HG03378 (cell line): Measurements from ENCODE around the gene CYP1A2.
"Not testable (repeated sequence)": the region's sequence is repeated elsewhere in the genome, so short reads cannot be mapped to it uniquely, and the experiment has no call there.

Experiments
- ATAC-seq: cut with Tn5 transposase; IDR thresholded peaks from one replicate; pipeline ENCODE4 v1.9.1; 2021; ENCODE audit warnings: mild to moderate bottlenecking, moderate library complexity; ENCODE audit not compliant: unreplicated experiment

The CYP1A2 gene

DNA sequence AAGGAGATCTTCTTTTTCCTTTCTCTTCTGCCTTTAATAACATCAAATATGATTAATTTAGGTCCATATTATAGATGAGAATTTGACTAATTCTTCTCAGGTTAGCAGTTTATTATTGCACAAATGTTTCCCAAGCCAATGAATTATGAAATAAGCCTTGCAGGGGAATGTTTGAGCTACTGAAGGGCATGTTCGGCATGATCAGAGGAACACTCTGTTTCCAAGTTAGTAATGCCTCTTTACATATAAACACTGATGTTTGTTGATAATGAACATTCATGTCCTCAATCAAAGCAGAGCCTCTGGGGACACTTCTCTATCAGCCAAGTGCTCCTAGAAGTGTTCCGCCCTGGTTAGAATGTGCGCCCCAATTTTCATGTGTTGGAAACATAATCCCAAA lies 13.3 kb upstream of the CYP1A2 start:
- ATAC-seq: no peak

DNA sequence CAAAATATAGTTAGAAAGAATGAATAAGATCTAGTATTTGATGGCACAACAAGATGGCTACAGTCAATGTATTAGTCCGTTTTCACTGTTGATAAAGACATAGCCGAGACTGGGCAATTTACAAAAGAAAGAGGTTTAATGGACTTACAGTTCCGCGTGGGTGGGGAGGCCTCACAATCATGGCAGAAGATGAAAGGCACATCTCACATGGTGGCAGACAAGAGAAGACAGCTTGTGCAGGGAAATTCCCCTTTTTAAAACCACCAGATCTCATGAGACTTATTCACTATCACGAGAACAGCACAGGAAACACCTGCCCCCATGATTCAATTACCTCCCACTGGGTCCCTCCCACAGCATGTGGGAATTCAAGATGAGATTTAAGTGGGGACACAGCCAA lies 10.4 kb upstream of the CYP1A2 start:
- not testable (repeated sequence) for ATAC-seq

DNA sequence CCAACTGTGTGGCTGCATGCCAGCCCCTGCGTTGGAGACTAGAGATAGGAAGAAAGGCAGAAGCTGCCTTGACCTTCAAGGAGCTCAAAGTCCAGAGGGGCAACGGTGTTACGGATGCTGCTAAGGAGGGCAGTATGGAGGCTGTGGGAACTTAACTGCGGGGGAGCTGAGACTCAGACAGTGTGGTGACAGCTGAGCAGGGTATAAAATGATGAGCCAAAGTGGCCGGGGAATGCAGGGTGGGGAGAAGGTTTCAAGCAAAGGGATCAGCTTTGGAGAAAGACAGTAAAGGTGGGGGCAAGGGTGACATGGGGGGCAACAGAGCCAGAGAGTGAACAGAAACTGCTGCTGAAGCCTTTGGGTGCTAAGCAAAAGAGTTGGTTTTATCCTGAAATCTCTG lies 6.2 kb upstream of the CYP1A2 start:
- ATAC-seq: no peak

DNA sequence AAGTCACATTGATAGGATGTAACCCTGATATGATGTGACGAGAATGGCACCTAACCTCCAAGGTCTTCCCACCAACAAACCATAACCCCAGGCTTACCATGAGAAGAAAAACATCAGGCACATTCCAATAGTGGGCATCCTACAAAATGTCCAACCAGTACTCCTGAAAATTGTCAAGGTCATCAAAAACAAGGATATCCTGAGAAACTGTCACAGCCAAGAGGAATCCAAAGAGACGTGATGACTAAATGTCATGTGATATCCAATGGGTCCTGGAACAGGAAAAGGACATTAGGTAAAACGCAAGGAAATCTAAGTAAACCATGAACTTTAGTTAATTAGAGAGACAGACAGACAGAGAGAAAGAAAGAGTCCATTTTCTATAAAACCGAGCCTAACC lies 2.3 kb upstream of the CYP1A2 start:
- ATAC-seq: no peak

DNA sequence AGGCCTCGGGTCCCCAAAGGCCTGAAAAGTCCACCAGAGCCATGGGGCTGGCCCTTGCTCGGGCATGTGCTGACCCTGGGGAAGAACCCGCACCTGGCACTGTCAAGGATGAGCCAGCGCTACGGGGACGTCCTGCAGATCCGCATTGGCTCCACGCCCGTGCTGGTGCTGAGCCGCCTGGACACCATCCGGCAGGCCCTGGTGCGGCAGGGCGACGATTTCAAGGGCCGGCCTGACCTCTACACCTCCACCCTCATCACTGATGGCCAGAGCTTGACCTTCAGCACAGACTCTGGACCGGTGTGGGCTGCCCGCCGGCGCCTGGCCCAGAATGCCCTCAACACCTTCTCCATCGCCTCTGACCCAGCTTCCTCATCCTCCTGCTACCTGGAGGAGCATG lies 1.2 kb downstream of the CYP1A2 start:
- no peak for ATAC-seq

DNA sequence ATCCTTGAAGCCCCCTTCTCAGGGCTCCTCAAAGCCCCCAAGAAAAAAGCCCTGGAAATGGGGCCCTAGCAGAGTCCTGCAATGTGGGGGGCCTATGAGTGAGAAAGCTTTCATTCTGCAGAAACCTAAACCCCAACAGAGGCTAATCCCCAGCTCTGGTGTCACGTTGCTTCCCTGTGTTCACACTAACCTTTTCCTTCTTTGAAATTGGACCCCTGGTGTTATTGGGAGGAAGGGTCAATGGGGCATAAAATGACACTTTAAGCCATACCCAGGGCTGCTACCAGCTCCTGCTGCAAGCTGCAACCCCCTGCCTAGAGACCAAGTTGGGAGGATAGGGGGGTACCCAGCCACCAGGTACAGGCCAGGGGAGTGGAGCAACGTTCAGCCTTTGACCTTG lies 2.1 kb downstream of the CYP1A2 start:
- no peak for ATAC-seq

DNA sequence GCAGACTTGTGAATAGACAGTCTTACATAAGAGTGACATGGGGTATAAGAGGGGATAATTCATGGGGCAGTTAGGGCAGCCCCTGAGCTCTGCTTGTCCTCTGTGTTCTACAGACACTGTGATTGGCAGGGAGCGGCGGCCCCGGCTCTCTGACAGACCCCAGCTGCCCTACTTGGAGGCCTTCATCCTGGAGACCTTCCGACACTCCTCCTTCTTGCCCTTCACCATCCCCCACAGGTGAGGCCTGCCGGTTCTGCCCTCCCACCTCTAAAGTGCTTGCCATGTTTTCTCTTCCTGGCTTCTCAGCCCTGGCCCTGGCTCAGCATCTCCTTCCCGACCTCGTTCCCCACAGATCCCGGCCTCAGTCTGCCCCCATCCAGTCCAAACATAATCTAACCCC lies 3.4 kb downstream of the CYP1A2 start:
- ATAC-seq: no peak

DNA sequence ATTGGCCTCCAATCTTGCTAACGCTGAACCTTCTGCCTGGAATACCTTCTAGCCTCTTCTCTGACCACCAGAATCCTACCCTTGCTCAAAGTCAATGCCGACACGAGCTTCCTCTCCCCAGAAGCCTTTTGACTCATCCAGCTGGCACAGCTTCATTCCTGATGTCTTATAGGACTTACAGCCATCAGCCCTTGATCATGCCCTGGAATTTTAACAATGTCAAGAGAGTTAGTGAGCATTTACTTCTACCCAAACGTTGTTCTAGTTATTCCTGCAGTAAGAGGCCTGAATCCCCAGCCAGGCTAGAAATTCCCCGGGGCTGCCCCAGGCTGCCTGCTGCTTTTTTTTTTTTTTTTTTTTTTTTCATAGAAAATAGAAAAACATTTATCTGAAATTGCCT lies 3.9 kb downstream of the CYP1A2 start:
- no peak for ATAC-seq

DNA sequence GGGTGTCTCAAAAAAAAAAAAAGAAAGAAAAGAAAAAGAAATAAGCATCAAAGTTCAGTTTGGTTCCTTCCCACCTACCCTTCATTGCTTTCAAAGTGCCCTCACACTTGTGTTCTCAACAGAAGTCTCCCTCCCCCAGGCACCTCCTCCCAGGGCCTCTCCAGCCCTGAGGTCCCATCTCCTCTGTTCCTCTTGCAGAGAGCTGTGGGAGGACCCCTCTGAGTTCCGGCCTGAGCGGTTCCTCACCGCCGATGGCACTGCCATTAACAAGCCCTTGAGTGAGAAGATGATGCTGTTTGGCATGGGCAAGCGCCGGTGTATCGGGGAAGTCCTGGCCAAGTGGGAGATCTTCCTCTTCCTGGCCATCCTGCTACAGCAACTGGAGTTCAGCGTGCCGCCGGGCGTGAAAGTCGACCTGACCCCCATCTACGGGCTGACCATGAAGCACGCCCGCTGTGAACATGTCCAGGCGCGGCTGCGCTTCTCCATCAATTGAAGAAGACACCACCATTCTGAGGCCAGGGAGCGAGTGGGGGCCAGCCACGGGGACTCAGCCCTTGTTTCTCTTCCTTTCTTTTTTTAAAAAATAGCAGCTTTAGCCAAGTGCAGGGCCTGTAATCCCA lies 6.1 kb downstream of the CYP1A2 start:
- no peak for ATAC-seq

DNA sequence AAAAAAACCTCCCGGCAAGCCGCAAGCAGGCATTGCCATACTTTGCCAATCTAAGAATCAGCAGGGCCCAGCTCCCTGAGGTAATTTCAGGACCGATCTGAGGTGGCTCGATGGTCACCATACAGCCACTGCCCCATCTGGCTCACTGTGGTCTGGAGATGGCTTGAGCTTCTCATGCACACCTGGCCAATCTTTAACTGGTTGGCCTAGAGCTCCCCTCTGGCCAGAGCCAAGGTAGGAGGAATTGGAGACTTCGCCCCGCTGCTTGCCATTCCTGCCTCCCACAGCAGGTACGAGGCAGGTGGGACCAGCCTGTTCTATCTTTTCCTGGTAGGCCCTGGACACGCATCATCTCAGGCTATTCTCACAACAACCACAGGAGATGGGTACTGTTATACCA lies 10.1 kb downstream of the CYP1A2 start:
- ATAC-seq: no peak

DNA sequence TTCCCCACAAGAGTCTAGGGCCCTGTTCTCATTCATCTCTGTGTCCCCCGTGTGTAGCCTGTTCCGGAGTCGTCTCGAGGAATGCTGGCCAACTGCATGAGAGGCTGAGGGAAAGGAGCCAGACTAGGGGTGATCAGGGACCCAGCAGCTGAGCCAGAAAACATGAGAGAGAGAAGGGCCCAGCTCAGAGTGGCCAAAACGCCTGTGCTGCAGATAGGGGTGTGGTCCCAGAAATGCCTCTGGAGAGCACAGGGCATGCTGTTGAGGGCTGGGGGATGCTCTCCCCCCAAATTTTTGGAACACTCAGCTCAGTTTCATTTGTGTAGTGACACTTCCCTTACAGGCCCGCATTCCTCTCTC lies 14.1 kb downstream of the CYP1A2 start:
- ATAC-seq: no peak

DNA sequence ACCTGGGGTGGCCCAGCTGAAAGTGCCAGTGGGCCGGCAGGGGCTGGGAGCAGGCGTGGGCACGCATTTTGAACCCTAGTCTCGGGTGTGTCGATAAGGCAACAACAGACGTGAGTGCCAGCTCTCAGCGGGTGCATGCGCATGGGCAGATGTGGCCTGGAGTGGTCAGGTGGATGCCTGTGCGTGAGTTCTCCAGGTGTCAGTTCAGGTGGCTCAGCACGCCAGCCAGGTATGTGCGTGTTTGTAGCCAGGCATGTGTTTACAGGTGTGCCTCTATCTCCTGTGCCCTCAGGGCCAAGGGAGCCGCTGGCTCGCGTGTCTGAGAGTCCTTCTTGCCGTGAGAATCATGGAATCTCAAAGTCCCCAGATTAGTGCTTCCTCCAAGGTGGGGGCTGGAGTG lies 14.8 kb downstream of the CYP1A2 start:
- no peak for ATAC-seq

DNA sequence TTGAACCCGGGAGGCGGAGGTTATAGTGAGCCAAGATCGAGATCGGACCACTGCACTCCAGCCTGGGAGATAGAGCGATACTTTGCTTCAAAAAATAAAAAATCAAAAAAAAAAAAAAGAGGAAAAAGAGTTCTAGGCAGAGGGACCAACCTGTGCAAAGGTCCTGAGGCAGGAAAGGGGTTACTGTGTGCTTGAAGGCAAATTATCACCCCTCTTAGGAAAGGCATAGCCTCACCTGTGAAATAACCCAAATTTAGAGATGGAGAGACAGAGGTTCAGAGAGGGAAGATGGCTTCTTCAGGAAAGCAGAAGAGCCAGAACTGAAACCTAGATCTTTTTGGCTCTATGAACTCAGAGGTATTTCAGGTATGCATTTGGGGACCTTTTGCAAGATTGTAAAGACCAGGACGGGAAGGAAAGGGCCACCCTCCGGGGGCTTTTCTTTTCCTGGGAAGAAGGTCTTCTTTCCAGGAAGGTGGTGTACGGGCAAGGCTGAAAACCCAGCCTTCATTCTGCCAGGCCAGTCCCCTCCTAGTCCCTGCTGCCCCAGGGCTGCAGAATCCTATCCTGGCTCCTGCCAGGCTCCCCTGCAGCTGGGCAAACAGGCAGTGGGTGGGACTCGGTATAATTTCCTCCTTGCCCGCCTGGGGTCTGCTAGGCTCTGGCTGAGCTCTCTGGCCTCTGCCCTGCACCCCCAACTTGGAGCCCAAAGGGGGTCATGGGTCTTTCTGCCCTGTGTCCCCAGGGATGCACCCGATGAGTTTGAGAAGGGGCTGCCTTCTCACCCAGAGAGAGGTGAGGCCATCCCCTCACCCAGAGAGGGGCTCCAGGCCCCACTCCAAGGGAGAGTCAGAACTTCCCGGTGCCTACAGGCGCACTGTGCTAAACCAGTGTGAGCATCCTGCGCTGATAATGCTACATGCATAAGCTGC lies 18.8 kb downstream of the CYP1A2 start:
- no peak for ATAC-seq

DNA sequence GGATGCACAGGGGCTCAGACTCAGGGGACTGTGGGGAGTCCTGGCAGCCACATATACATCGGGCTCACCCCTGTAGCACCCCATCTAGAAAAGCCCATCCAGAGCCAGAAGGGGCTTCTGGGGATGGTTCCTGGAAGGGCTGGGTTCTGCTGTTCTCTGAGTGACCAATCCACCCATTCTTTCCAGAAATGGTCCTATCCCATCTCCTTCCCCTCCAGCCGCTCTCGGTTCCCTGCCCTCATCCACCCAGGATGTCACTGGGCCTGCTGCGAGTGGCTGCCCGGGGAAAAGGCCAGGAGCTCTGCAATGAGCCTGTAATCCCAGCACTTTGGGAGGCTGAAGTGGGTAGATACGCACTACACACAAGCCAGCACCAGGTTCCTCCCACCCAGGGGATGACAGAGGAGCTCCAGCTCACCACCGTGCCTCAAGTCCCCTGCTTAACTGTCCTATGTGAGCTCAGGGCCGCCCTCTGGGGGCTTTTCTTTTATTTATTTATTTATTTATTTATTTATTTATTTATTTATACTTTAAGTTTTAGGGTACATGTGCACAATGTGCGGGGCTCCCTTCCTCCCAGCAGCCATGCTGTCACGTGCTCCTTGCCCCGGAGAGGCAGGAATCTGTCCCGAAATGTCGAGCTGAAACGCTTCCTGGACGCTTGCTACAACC lies 19.6 kb downstream of the CYP1A2 start:
- ATAC-seq: no peak

DNA sequence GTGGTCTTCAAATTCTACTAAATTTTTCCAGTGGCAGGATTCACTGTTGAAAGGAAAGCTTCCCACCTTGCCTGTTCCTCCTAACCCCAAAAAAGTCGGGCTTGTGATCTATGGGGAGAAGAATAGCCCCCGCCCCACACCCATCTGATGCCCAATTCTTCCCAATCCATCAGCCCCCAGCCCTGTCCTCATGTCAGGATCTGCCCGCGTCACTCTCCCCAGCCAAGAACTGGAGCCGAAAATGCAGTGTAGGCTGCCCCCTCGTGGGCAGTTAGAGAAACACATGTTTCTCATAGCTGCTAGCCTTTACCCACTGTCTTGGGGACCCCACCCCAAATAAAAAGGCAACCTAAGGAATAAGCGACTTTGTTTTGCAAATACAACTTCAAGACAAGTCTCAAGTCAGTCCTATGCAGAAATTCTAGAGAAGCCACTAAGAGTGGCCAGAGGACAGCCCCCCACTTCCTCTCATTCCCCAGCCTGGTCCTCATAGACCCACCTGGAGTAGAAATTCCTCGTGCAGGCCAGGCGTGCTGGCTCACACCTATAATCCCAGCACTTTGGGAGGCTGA lies 20.2 kb downstream of the CYP1A2 start:
- ATAC-seq: no peak

DNA sequence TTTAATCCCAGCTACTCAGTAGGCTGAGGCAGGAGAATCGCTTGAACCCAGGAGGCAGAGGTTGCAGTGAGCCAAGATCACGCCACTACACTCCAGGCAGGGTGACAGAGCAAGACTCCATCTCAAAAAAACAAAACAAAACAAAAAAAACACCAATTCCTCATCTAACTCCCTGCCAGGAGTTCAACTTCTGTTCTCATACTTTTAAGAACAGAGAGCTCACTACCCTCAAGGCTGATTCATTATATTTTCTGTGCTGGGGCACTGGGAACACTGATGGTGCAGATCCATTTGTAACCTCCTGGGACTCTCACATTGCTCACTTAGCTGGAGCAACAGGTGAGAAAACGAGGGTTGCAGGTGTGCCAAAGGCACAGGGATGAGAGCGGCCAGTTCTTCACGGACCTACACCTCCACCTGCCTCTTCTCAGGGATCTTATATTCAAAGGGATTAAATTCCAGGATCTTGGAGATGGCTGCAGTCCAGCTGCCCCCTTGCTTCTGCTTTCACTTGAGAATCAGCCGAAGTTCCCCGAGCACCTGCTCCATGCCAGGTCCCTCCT lies 20.9 kb downstream of the CYP1A2 start:
- ATAC-seq: no peak

DNA sequence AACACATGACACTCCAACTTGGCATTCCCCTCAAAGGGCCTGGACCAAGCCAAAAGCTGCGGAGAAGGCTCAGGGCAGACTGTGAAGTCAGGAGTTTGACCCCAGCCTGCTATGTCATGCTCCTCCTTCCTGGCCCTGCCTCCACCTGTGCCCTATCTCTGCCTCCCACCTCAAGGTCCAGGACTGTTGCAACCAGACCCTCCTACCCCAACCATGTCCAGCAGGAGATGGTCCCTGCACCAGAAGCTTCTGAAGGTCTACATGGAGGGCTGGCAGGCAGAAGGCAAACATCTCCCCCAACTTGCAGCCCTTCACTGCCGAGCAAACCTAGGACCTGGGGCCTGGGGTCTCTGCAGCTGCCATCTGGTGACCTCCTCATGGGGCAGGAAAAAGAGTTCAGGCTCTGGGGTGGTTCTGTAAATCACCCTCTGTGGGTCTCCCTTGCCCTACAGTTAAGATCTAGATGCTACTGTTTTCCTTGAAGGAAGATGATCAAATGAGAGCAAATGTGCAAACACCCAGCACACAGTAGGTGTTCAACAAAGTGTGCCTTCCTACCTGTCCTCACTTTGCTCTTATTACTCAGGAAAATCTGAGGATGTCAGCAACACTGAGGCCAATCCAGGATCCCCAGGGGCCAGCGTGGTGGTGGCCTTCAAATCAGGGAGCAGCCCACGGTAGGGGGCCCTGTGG lies 21.7 kb downstream of the CYP1A2 start:
- no peak for ATAC-seq

DNA sequence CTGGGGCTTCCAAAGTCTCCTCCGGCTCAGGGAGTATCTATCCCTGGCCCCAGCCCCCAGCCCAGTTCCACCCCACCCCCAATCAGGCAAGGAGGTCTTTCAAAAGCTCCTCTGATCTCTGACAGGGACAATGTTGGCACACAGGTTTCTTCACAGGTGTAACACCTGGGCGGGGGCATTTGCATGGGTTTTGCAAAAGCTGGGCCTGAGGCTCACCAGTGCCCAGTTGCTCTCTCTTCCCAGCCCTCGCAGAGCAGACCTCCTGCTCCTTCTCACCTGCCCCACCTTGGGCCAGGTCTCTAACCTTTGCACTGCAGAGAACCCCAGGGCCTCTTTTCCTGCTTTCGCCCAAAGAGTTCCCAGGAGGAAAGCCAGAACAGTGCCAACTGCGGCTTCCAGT lies 24.7 kb downstream of the CYP1A2 start:
- no peak for ATAC-seq

DNA sequence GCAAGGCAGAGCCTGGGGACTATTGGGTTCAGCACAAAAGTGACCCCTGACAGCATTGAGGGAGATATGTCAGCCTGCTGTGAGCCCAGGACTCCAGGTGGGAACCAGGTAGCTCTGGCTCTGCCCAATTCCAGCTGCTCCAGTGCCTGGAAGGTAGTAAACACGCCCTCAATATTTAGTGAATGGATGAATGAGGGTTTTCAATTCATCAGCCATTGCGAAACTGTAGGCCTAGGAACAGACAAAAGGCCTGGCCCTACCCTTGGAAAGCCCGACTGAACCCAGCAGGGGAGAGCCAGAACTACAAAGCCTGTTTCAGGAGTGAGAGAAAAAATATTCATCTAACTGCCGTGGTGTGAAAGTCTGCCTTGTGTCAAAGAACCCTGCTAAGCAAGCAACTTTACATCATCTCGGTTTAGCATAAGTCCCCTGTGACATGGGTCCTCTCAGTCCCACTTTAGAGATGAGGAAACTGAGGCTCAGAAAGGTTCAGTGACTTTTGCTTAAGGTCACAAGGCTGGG lies 25.1 kb downstream of the CYP1A2 start:
- ATAC-seq: no peak

DNA sequence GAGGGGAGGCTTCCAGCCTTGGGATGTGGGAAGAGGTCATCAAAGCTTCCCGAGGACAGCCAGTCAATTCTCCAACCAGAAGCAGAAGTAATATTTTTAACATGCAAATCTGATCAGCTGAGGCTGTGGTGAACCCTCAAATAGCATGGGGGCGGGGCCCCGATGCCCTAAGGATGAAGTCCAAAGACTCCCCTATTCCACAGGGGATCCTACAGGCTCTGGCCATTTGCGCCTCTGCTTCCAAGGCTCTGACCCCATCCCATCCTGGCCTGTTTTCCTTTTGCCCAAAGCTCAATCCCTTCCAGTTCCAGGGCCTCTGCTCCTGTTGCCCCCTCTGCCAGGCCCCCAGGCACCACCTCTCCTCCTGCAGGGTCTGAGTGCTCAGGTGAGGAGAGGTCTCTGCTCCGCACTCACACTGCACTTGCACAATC lies 26.5 kb downstream of the CYP1A2 start:
- no peak for ATAC-seq

DNA sequence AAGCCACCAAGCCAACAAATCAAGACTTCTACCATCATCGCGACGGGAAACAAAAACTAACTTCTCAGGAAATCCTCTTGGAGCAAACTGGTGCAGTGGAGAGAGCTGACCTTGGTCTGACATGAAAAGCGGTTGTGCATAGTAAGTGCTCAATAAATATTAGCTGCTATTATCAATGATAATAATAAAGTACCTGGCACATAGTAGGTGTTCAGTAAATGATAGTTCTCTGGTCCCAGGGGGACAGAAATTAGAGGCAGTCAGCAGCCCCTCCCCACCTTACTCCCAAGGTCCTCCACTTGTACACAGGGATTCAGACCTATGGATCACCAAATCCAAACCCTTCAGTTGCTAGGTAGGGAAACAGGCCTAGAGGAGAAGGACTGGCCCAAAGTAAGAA lies 27.2 kb downstream of the CYP1A2 start:
- ATAC-seq: no peak
